Cardiac fibroblast (primary cell): ENCODE data around the gene CRISP1.
"Not testable (repeated sequence)": the region's sequence is repeated elsewhere in the genome, so short reads cannot be mapped to it uniquely, and the experiment has no call there.

ENCODE experiments used
- DNase-seq, 2 donors: peaks; one replicate each; pipeline versions ENCODE4 v3.0.0 to v3.0.0-alpha.2; 2010; ENCODE audit warnings: low read depth in 2 of 2
- H3K4me3 ChIP-seq, 2 donors: replicated peaks in 1 of 2; 1 replicate in 1 of 2; 2 replicates in 1 of 2; pipeline ENCODE4 v1.5.1; 2011; ENCODE audit warnings: low read depth in 2 of 2, low read length in 2 of 2, mild to moderate bottlenecking in 2 of 2, moderate library complexity in 1 of 2
- CTCF ChIP-seq: IDR thresholded peaks from one replicate; pipeline ENCODE4 v1.5.1; 2011; ENCODE audit warnings: low read depth, mild to moderate bottlenecking, low read length, inconsistent platforms

CRISP1 gene

GRCh38 chr6:49826743-49827406, 39.5 kb downstream of the CRISP1 start:
- no peak overlapping the region for H3K4me3 ChIP-seq
- no peak for TF ChIP-seq CTCF
- no peak for DNase-seq

- no peak for TF ChIP-seq CTCF
- no peak overlapping the region for H3K4me3 ChIP-seq
- no peak for DNase-seq
Observed at GRCh38 chr6:49815166-49815565, 51.2 kb downstream of the CRISP1 start.

GRCh38 chr6:49813248-49813647, 53.1 kb downstream of the CRISP1 start:
- DNase-seq: no peak
- no peak overlapping the region for H3K4me3 ChIP-seq
- no peak for TF ChIP-seq CTCF

GRCh38 chr6:49806145-49806544, 60.2 kb downstream of the CRISP1 start:
- TF ChIP-seq CTCF: no peak
- no peak for DNase-seq
- no peak overlapping the region for H3K4me3 ChIP-seq

- no peak for TF ChIP-seq CTCF
- no peak for DNase-seq
Observed at GRCh38 chr6:49805246-49805645, 61.1 kb downstream of the CRISP1 start.

GRCh38 chr6:49801525-49801924, 64.8 kb downstream of the CRISP1 start:
- TF ChIP-seq CTCF: no peak
- DNase-seq: no peak
- no peak overlapping the region for H3K4me3 ChIP-seq

More at GRCh38 chr6:49805246-49805645, 61.1 kb downstream of the CRISP1 start:
- H3K4me3 ChIP-seq: no peak overlapping the region

GRCh38 chr6:49799090-49799489, 67.2 kb downstream of the CRISP1 start:
- no peak overlapping the region for H3K4me3 ChIP-seq
- DNase-seq: no peak
- TF ChIP-seq CTCF: no peak

- not testable (repeated sequence) for H3K4me3 ChIP-seq
Observed at GRCh38 chr6:49796842-49797455, 69.4 kb downstream of the CRISP1 start.

More at GRCh38 chr6:49796842-49797455, 69.4 kb downstream of the CRISP1 start:
- not testable (repeated sequence) for DNase-seq
